Dermis blood vessel endothelial cell (primary cell): ENCODE data around the gene CNRIP1. TPM values are rescaled to one million over a fixed set of nuclear protein-coding genes. Genes with fewer than 3 reads are reported as not detected.

Experiments
- DNase-seq: peaks from one replicate; pipeline ENCODE4 v3.0.0; 2010
- total RNA-seq: library from RNA; depleted of rRNA; stranded (reverse); fragments of >200 nt; gene quantifications from 2 replicates; pipeline ENCODE4 v1.2.3, GENCODE V29; 2014

CNRIP1 gene
- total RNA-seq, 1 donor from 2014 or later, result 45.3 TPM

GRCh38 chr2:68250652-68251186 lies 69.0 kb downstream of the CNRIP1 start:
- no peak for DNase-seq

GRCh38 chr2:68250196-68250595 lies 69.6 kb downstream of the CNRIP1 start:
- no peak for DNase-seq

- no peak for DNase-seq
Observed at GRCh38 chr2:68248806-68249205, 70.9 kb downstream of the CNRIP1 start.

GRCh38 chr2:68248361-68248760 lies 71.4 kb downstream of the CNRIP1 start:
- DNase-seq, result no peak

GRCh38 chr2:68246396-68246795 lies 73.4 kb downstream of the CNRIP1 start:
- DNase-seq, result no peak

- no peak for DNase-seq
Observed at GRCh38 chr2:68245672-68246071, 74.1 kb downstream of the CNRIP1 start.

GRCh38 chr2:68245066-68245465 lies 74.7 kb downstream of the CNRIP1 start:
- no peak for DNase-seq

GRCh38 chr2:68244456-68244855 lies 75.3 kb downstream of the CNRIP1 start:
- no peak for DNase-seq

Other genes with a start within 250 kb of the CNRIP1 start
- 12.4 and 17.5 TPM in 2 replicates for gene PNO1, start 162.1 kb downstream of the CNRIP1 start, total RNA-seq
- 19.4 and 46.8 TPM in 2 replicates for gene PPP3R1, start 67.4 kb downstream of the CNRIP1 start, total RNA-seq
- 0.17 TPM in 1 of 2 replicates, not detected in the other for gene PLEK, start 45.3 kb upstream of the CNRIP1 start, total RNA-seq
- 0.34 and 0.42 TPM in 2 replicates for gene FBXO48, start 147.3 kb upstream of the CNRIP1 start, total RNA-seq
- 3.2 and 8.8 TPM in 2 replicates for gene APLF, start 147.6 kb upstream of the CNRIP1 start, total RNA-seq